Liver (tissue), 9 donors: ENCODE data around the gene RBM20. TPM values are rescaled to one million over a fixed set of nuclear protein-coding genes. Genes with fewer than 3 reads are reported as not detected.

Experiments
- DNase-seq: peaks from one replicate; pipeline ENCODE4 v3.0.0-alpha.2; 2017; ENCODE audit warnings: low spot score
- H3K27ac ChIP-seq, 2 donors: one replicate each; pipeline ENCODE4 v1.7.0; 2013; ENCODE audit warnings: inconsistent platforms in 2 of 2, low read length in 2 of 2, control low read depth in 1 of 2, low read depth in 1 of 2, mild to moderate bottlenecking in 1 of 2
- H3K27me3 ChIP-seq, 4 donors: one replicate each; pipeline versions ENCODE4 v1.6.1 to v1.7.0; 2013; ENCODE audit warnings: low read length in 3 of 4, inconsistent platforms in 1 of 4, mild to moderate bottlenecking in 1 of 4, moderate library complexity in 1 of 4; ENCODE audit not compliant: control insufficient read depth in 4 of 4, insufficient read depth in 4 of 4
- H3K36me3 ChIP-seq, 4 donors: one replicate each; pipeline versions ENCODE4 v1.6.1 to v1.7.0; 2013; ENCODE audit warnings: low read length in 3 of 4, mild to moderate bottlenecking in 3 of 4, low read depth in 1 of 4, moderate library complexity in 1 of 4; ENCODE audit not compliant: control insufficient read depth in 4 of 4, insufficient read depth in 3 of 4
- H3K4me1 ChIP-seq, 4 donors: one replicate each; pipeline versions ENCODE4 v1.6.1 to v1.7.0; 2013; ENCODE audit warnings: low read length in 3 of 4, mild to moderate bottlenecking in 3 of 4, moderate library complexity in 1 of 4; ENCODE audit not compliant: control insufficient read depth in 4 of 4, insufficient read depth in 4 of 4
- H3K4me3 ChIP-seq, 3 donors: one replicate each; pipeline versions ENCODE4 v1.6.1 to v1.7.0; 2013; ENCODE audit warnings: low read length in 3 of 3, control low read depth in 1 of 3, low read depth in 1 of 3, mild to moderate bottlenecking in 1 of 3
- H3K9ac ChIP-seq, 2 donors: one replicate each; pipeline ENCODE4 v1.7.0; 2013; ENCODE audit warnings: low read length in 2 of 2, mild to moderate bottlenecking in 2 of 2, moderate library complexity in 2 of 2, control low read depth in 1 of 2, low read depth in 1 of 2
- H3K9me3 ChIP-seq, 4 donors: one replicate each; pipeline versions ENCODE4 v1.6.1 to v1.7.0; 2013; ENCODE audit warnings: low read length in 3 of 4; ENCODE audit not compliant: control insufficient read depth in 4 of 4
- ATF3 ChIP-seq: IDR thresholded peaks from 2 replicates; pipeline ENCODE4 v1.6.1; 2016; ENCODE audit warnings: antibody characterized with exemption
- CTCF ChIP-seq: fragments of 150-350 bp; IDR thresholded peaks from 2 replicates; pipeline ENCODE4 v1.5.1; 2017; ENCODE audit warnings: improper control_type of control experiment, low read depth, low read length; ENCODE audit not compliant: missing input control
- EGR1 ChIP-seq, 2 donors: IDR thresholded peaks; 2 replicates each; pipeline ENCODE4 v1.6.1; 2016 to 2018; ENCODE audit warnings: antibody characterized with exemption in 2 of 2, low read depth in 2 of 2
- FOXA1 ChIP-seq: IDR thresholded peaks from 2 replicates; pipeline ENCODE4 v1.6.1; 2016; ENCODE audit warnings: antibody characterized with exemption
- FOXA2 ChIP-seq: IDR thresholded peaks from 2 replicates; pipeline ENCODE4 v1.6.1; 2016; ENCODE audit warnings: antibody characterized with exemption
- GABPA ChIP-seq, 2 donors: IDR thresholded peaks in 1 of 2; conservative IDR thresholded peaks in 1 of 2; 2 replicates each; pipeline ENCODE4 v1.6.1; 2016; ENCODE audit warnings: antibody characterized with exemption in 2 of 2, mild to moderate bottlenecking in 1 of 2, moderate library complexity in 1 of 2
- HNF4A ChIP-seq, 2 donors: conservative IDR thresholded peaks; 2 replicates each; pipeline ENCODE4 v1.6.1; 2016; ENCODE audit warnings: antibody characterized with exemption in 2 of 2, mild to moderate bottlenecking in 2 of 2
- HNF4G ChIP-seq: IDR thresholded peaks from 2 replicates; pipeline ENCODE4 v1.6.1; 2016; ENCODE audit warnings: antibody characterized with exemption
- JUND ChIP-seq, 2 donors: IDR thresholded peaks; 2 replicates each; pipeline ENCODE4 v1.6.1; 2016; ENCODE audit warnings: antibody characterized with exemption in 2 of 2
- MAX ChIP-seq: IDR thresholded peaks from 2 replicates; pipeline ENCODE4 v1.6.1; 2016; ENCODE audit warnings: antibody characterized with exemption
- NR2F2 ChIP-seq: IDR thresholded peaks from 2 replicates; pipeline ENCODE4 v1.6.1; 2016; ENCODE audit warnings: antibody characterized with exemption
- RAD21 ChIP-seq, 2 donors: IDR thresholded peaks; 2 replicates each; pipeline ENCODE4 v1.6.1; 2016; ENCODE audit warnings: antibody characterized with exemption in 2 of 2, mild to moderate bottlenecking in 2 of 2
- REST ChIP-seq: IDR thresholded peaks from 2 replicates; pipeline ENCODE4 v1.6.1; 2016; ENCODE audit warnings: antibody characterized with exemption, mild to moderate bottlenecking
- RXRA ChIP-seq, 2 donors: IDR thresholded peaks; 2 replicates each; pipeline ENCODE4 v1.6.1; 2017 to 2018; ENCODE audit warnings: antibody characterized with exemption in 2 of 2, mild to moderate bottlenecking in 1 of 2
- SP1 ChIP-seq: IDR thresholded peaks from 2 replicates; pipeline ENCODE4 v1.6.1; 2018; ENCODE audit warnings: antibody characterized with exemption, mild to moderate bottlenecking
- TAF1 ChIP-seq: conservative IDR thresholded peaks from 2 replicates; pipeline ENCODE4 v1.6.1; 2016; ENCODE audit warnings: antibody characterized with exemption, mild to moderate bottlenecking
- YY1 ChIP-seq: IDR thresholded peaks from 2 replicates; pipeline ENCODE4 v1.6.1; 2016; ENCODE audit warnings: antibody characterized with exemption, mild to moderate bottlenecking
- ZBTB33 ChIP-seq: IDR thresholded peaks from 2 replicates; pipeline ENCODE4 v1.6.1; 2016; ENCODE audit warnings: antibody characterized with exemption
- WGBS: extraction: QIAGEN DNeasy Blood & Tissue Kit; methylation state at CpG from one replicate; pipeline ENCODE4 v1.1.7; 2013; 5-methylcytosine and 5-hydroxymethylcytosine counted together
- polyA plus RNA-seq, 2 donors: library from polyadenylated mRNA; stranded (reverse) in 1 of 2; unstranded in 1 of 2; fragments of 200-250 nt in 1 of 2; fragments of >200 nt in 1 of 2; fragmentation: Nextera tagmentation in 1 of 2; extraction: Ambion mirVana in 1 of 2; gene quantifications; one replicate each; pipeline versions ENCODE4 v1.2.1 to v1.2.3, GENCODE V29; 2013 to 2015
- total RNA-seq, 2 donors: library from RNA; depleted of rRNA; stranded (reverse); fragments of >200 nt; gene quantifications; one replicate each; pipeline ENCODE4 v1.2.3, GENCODE V29; 2014
- donor health status: healthy.
- donor health status: healthy.
- donor health status: healthy.
- donor health status: healthy.
- donor health status: healthy.

Gene RBM20
- total and polyA plus RNA-seq, 4 donors: 0.03 to 0.08 (median 0.05) TPM; not detected in 1

GRCh38 chr10:110852255-110852896 is 208.2 kb downstream of the RBM20 start:
- H3K9ac ChIP-seq: peak overlapping the region; percentile 3 to 50
- no peaks in the 10 kb centered on the region for H3K27me3 ChIP-seq
- H3K4me1 ChIP-seq: peaks cover 6 to 10% (median 9%) of the 10 kb centered on the region in 4 donors
- H3K27ac ChIP-seq: peak overlapping the region; percentile 78 to 88
- H3K4me3 ChIP-seq: no peak overlapping the region
- no peaks in the 10 kb centered on the region for H3K9me3 ChIP-seq
- DNase-seq: no peak
- H3K36me3 ChIP-seq: no peaks in the 10 kb centered on the region
- TF ChIP-seq RAD21 (IDR thresholded peaks at IDR 0.05) (peak; percentile 43 to 54), TAF1 (no peak), REST (peak; percentile 94), SP1 (peak; percentile 69), ZBTB33 (peak; percentile 93), ATF3 (no peak), GABPA (IDR thresholded peaks at IDR 0.05 in 1 of 2, conservative IDR thresholded peaks at IDR 0.05 in 1 of 2) (peak in 1 of 2 donors; percentile 58), YY1 (peak; percentile 86), RXRA (IDR thresholded peaks at IDR 0.05) (peak; percentile 69 to 99), NR2F2 (no peak), CTCF (no peak), FOXA1 (peak; percentile 94), HNF4A (conservative IDR thresholded peaks at IDR 0.05) (peak; percentile 73 to 96), JUND (IDR thresholded peaks at IDR 0.05) (peak; percentile 77 to 98), EGR1 (IDR thresholded peaks at IDR 0.05; ENCODE audit: low read depth in 2 of 2) (peak in 1 of 2 donors; percentile 80), HNF4G (no peak), FOXA2 (peak; percentile 96), MAX (peak; percentile 92)
- WGBS: 38% methylated on average over 7 of the region's 7 CpGs
